ENCODE measurements around the gene SCAI. TPM values are rescaled to one million over a fixed set of nuclear protein-coding genes. Genes with fewer than 3 reads are reported as not detected.

The SCAI gene
- polyA plus RNA-seq, 2 of the 4 experiments (the other 2 are of a cell fraction), result 2.1 to 5.0 TPM

- TF ChIP-seq EP300 (IDR thresholded peaks at IDR 0.05) (no peak), CBX8 (IDR thresholded peaks at IDR 0.05) (no peak)
- TF ChIP-seq, protein P1, sequence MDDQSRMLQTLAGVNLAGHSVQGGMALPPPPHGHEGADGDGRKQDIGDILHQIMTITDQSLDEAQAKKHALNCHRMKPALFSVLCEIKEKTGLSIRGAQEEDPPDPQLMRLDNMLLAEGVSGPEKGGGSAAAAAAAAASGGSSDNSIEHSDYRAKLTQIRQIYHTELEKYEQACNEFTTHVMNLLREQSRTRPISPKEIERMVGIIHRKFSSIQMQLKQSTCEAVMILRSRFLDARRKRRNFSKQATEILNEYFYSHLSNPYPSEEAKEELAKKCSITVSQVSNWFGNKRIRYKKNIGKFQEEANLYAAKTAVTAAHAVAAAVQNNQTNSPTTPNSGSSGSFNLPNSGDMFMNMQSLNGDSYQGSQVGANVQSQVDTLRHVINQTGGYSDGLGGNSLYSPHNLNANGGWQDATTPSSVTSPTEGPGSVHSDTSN (IDR thresholded peaks at IDR 0.05), result no peak
Observed at GRCh38 chr9:125140576-125140975, 2.8 kb downstream of the SCAI start (continued).

GRCh38 chr9:125137200-125137599, 6.1 kb downstream of the SCAI start:
- no peak for FAIRE-seq
- H3K4me2 ChIP-seq, result no peak overlapping the region
- DNase-seq (ENCODE audit: low read depth in 1 of 2, low spot score in 1 of 2), result no peak
- H3K4me1 ChIP-seq, result no peaks in the 10 kb centered on the region
- H3K4me3 ChIP-seq, result no peak overlapping the region
- no peak for TF ChIP-seq EHMT2 (IDR thresholded peaks at IDR 0.05; ENCODE audit: low read depth)
- TF ChIP-seq ZC3H11A (IDR thresholded peaks at IDR 0.05), result no peak
- no peak for TF ChIP-seq KDM1A (IDR thresholded peaks at IDR 0.05; ENCODE audit: low read depth)
- TF ChIP-seq RFX5 (IDR thresholded peaks at IDR 0.05), result no peak
- TF ChIP-seq CEBPB (IDR thresholded peaks at IDR 0.05), result no peak
- TF ChIP-seq HMGXB4 (CRISPR knock-in tag; IDR thresholded peaks at IDR 0.05; ENCODE audit: borderline replicate concordance), result no peak
- no peak for TF ChIP-seq FOSB (CRISPR knock-in tag; IDR thresholded peaks at IDR 0.05)
- no peak for TF ChIP-seq REST (IDR thresholded peaks at IDR 0.05)
- no peak for TF ChIP-seq HDAC2 (IDR thresholded peaks at IDR 0.05)
- TF ChIP-seq ZSCAN20 (CRISPR knock-in tag; IDR thresholded peaks at IDR 0.05), result no peak
- no peak for TF ChIP-seq MYC (IDR thresholded peaks at IDR 0.05; ENCODE audit: borderline replicate concordance, low read length)
- no peak for TF ChIP-seq RARB (CRISPR knock-in tag; IDR thresholded peaks at IDR 0.05)
- TF ChIP-seq JUN (IDR thresholded peaks at IDR 0.05), result no peak
- TF ChIP-seq NPAS2 (CRISPR knock-in tag; IDR thresholded peaks at IDR 0.05; ENCODE audit: borderline replicate concordance), result no peak
- WGBS (ENCODE audit: missing lambda C conversion rate), result 65% methylated on average over 4 of the region's 4 CpGs
- no peak for ATAC-seq
- no peak overlapping the region for H3K27ac ChIP-seq
- CTCF ChIA-PET, result no interaction called here
- H3K9me3 ChIP-seq, result no peaks in the 10 kb centered on the region
- POLR2A ChIA-PET, result no interaction called here

DNA sequence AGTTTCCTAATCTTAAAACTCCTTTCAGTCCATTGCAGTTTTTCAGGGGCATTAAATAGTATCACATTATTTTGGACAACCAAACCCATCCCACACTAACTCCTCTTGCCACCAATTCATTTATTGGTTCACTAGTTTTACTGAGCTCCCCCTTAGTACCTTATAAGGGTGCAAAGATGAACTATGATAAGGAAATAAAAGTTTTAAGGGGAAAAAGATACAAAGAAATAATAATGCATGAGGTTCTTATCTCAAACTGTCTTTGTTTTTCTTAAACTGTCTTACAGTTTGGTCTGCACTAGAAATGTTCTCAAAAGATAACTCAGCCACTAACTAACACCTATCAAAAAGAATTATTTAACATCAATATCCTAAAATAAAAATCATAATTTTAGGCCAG, 8.4 kb downstream of the SCAI start:
- ATAC-seq, result no peak
- ChIA-PET POLR2A (no interaction called here), CTCF (interaction anchor here (1.7 kb wide), 1 partner anchor 9 kb away, joined by 4 read pairs; no protein-coding TSS in a partner anchor)
- Histone ChIP-seq H3K4me3 (no peak overlapping the region), H3K27ac (no peak overlapping the region), H3K4me2 (no peak overlapping the region), H3K9me3 (no peaks in the 10 kb centered on the region), H3K4me1 (no peaks in the 10 kb centered on the region)
- TF ChIP-seq ZNF302 (CRISPR knock-in tag; IDR thresholded peaks at IDR 0.05) (no peak), MYC (IDR thresholded peaks at IDR 0.05; ENCODE audit: borderline replicate concordance, low read length) (no peak), CHD4 (IDR thresholded peaks at IDR 0.05; ENCODE audit: borderline replicate concordance) (no peak), FOSL2 (IDR thresholded peaks at IDR 0.05) (no peak), FOSL2 (CRISPR knock-in tag; IDR thresholded peaks at IDR 0.05) (no peak), MAZ (IDR thresholded peaks at IDR 0.05; ENCODE audit: borderline replicate concordance, low read depth, low read length) (no peak), HOXB13 (CRISPR knock-in tag; IDR thresholded peaks at IDR 0.05; ENCODE audit: low read depth) (no peak), ELK1 (IDR thresholded peaks at IDR 0.05; ENCODE audit: low read depth, low read length) (no peak), KDM1A (IDR thresholded peaks at IDR 0.05; ENCODE audit: low read depth) (no peak)
- FAIRE-seq, result no peak
- no peak for DNase-seq (ENCODE audit: low read depth in 1 of 2, low spot score in 1 of 2)
